GM18870 (cell line): ENCODE results near the gene TMEM51.

Source experiments
- ATAC-seq: cut with Tn5 transposase; IDR thresholded peaks from one replicate; pipeline ENCODE4 v1.9.1; 2021; ENCODE audit warnings: moderate library complexity; ENCODE audit not compliant: unreplicated experiment

TMEM51 gene

GRCh38 chr1:15262706-15263105, 109.2 kb downstream of the TMEM51 start:
- no peak for ATAC-seq

DNA sequence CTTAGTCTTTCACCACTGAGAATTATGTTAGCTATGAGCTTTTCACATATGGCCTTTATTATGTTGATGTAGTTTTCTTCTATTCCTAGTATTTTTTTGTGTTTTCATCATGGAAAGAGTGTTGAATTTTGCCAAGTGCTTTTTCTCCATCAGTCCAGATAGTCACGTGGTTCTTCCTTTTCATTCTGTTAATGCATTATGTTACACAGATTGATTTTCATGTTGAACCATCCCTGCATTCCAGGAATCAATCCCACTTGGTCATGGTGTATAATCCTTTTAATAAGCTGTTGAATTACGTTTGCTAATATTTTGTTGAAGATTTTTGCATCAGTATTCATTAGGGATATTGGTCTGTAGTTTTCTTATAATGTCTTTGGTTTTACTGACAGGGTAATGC, 111.2 kb downstream of the TMEM51 start:
- ATAC-seq, result no peak
